ENCODE data around the gene KRTAP9-3.
"Not testable (repeated sequence)": the region's sequence is repeated elsewhere in the genome, so short reads cannot be mapped to it uniquely, and the experiment has no call there.

The KRTAP9-3 gene

GRCh38 chr17:41212524-41213169 lies 19.6 kb upstream of the KRTAP9-3 start:
- no peak for DNase-seq (ENCODE audit: insufficient read length, low spot score)
- TF ChIP-seq TAF1 (IDR thresholded peaks at IDR 0.05; ENCODE audit: low read depth, low read length) (no peak), SPI1 (IDR thresholded peaks at IDR 0.05; ENCODE audit: low read depth, low read length) (no peak), PAX5 (IDR thresholded peaks at IDR 0.05; ENCODE audit: insufficient read depth, low read length, severe bottlenecking) (no peak), POLR2AphosphoS5 (IDR thresholded peaks at IDR 0.05; ENCODE audit: low read depth, low read length) (no peak), POU2F2 (IDR thresholded peaks at IDR 0.05; ENCODE audit: low read depth, low read length) (no peak), POLR2A (IDR thresholded peaks at IDR 0.05; ENCODE audit: low read depth, low read length) (no peak)
- no peak for FAIRE-seq

GRCh38 chr17:41215681-41216080 lies 16.6 kb upstream of the KRTAP9-3 start:
- FAIRE-seq (no peak), DNase-seq (ENCODE audit: insufficient read length, low spot score) (no peak)
- no peak for TF ChIP-seq POLR2AphosphoS5 (IDR thresholded peaks at IDR 0.05; ENCODE audit: low read depth, low read length)
- TF ChIP-seq TAF1 (IDR thresholded peaks at IDR 0.05; ENCODE audit: low read depth, low read length) = no peak
- TF ChIP-seq SPI1 (IDR thresholded peaks at IDR 0.05; ENCODE audit: low read depth, low read length) = no peak
- no peak for TF ChIP-seq POU2F2 (IDR thresholded peaks at IDR 0.05; ENCODE audit: low read depth, low read length)
- TF ChIP-seq PAX5 (IDR thresholded peaks at IDR 0.05; ENCODE audit: insufficient read depth, low read length, severe bottlenecking) = no peak
- TF ChIP-seq POLR2A (IDR thresholded peaks at IDR 0.05; ENCODE audit: low read depth, low read length) = no peak

GRCh38 chr17:41223821-41224220 lies 8.4 kb upstream of the KRTAP9-3 start:
- FAIRE-seq (no peak), DNase-seq (ENCODE audit: insufficient read length, low spot score) (no peak)
- TF ChIP-seq POLR2A (IDR thresholded peaks at IDR 0.05; ENCODE audit: low read depth, low read length) (no peak), POLR2AphosphoS5 (IDR thresholded peaks at IDR 0.05; ENCODE audit: low read depth, low read length) (no peak), PAX5 (IDR thresholded peaks at IDR 0.05; ENCODE audit: insufficient read depth, low read length, severe bottlenecking) (no peak), SPI1 (IDR thresholded peaks at IDR 0.05; ENCODE audit: low read depth, low read length) (no peak), POU2F2 (IDR thresholded peaks at IDR 0.05; ENCODE audit: low read depth, low read length) (no peak), TAF1 (IDR thresholded peaks at IDR 0.05; ENCODE audit: low read depth, low read length) (no peak)

- FAIRE-seq = no peak
- no peak for TF ChIP-seq POU2F2 (IDR thresholded peaks at IDR 0.05; ENCODE audit: low read depth, low read length)
- TF ChIP-seq POLR2AphosphoS5 (IDR thresholded peaks at IDR 0.05; ENCODE audit: low read depth, low read length) = no peak
- no peak for TF ChIP-seq PAX5 (IDR thresholded peaks at IDR 0.05; ENCODE audit: insufficient read depth, low read length, severe bottlenecking)
- TF ChIP-seq SPI1 (IDR thresholded peaks at IDR 0.05; ENCODE audit: low read depth, low read length) = no peak
- no peak for TF ChIP-seq TAF1 (IDR thresholded peaks at IDR 0.05; ENCODE audit: low read depth, low read length)
- TF ChIP-seq POLR2A (IDR thresholded peaks at IDR 0.05; ENCODE audit: low read depth, low read length) = no peak
- DNase-seq (ENCODE audit: insufficient read length, low spot score) = no peak
These were observed 6.2 kb upstream of the KRTAP9-3 start for GRCh38 chr17:41226051-41226450.

GRCh38 chr17:41226598-41227095 lies 5.6 kb upstream of the KRTAP9-3 start, which contains the start of gene KRTAP9-2:
TSS of gene KRTAP9-2 (plus strand) at chr17:41226648. CDS start at chr17:41226655, 7 bp downstream.
- FAIRE-seq = not testable (repeated sequence)

GRCh38 chr17:41230094-41230493 lies 2.2 kb upstream of the KRTAP9-3 start:
- TF ChIP-seq POLR2AphosphoS5 (IDR thresholded peaks at IDR 0.05; ENCODE audit: low read depth, low read length) (no peak), POLR2A (IDR thresholded peaks at IDR 0.05; ENCODE audit: low read depth, low read length) (no peak), SPI1 (IDR thresholded peaks at IDR 0.05; ENCODE audit: low read depth, low read length) (no peak)
- FAIRE-seq (no peak), DNase-seq (ENCODE audit: insufficient read length, low spot score) (no peak)

More at GRCh38 chr17:41226598-41227095, 5.6 kb upstream of the KRTAP9-3 start, which contains the start of gene KRTAP9-2:
- not testable (repeated sequence) for DNase-seq (ENCODE audit: insufficient read length, low spot score)

GRCh38 chr17:41231731-41232130 lies 518 bp upstream of the KRTAP9-3 start:
- TF ChIP-seq POLR2AphosphoS5 (IDR thresholded peaks at IDR 0.05; ENCODE audit: low read depth, low read length) = no peak
- TF ChIP-seq PAX5 (IDR thresholded peaks at IDR 0.05; ENCODE audit: insufficient read depth, low read length, severe bottlenecking) = no peak
- TF ChIP-seq POLR2A (IDR thresholded peaks at IDR 0.05; ENCODE audit: low read depth, low read length) = no peak
- TF ChIP-seq POU2F2 (IDR thresholded peaks at IDR 0.05; ENCODE audit: low read depth, low read length) = no peak
- no peak for TF ChIP-seq SPI1 (IDR thresholded peaks at IDR 0.05; ENCODE audit: low read depth, low read length)
- TF ChIP-seq TAF1 (IDR thresholded peaks at IDR 0.05; ENCODE audit: low read depth, low read length) = no peak
- FAIRE-seq = no peak

GRCh38 chr17:41237116-41237515 lies 4.9 kb downstream of the KRTAP9-3 start:
- not testable (repeated sequence) for FAIRE-seq; DNase-seq (ENCODE audit: insufficient read length, low spot score)

More at GRCh38 chr17:41231731-41232130, 518 bp upstream of the KRTAP9-3 start:
- no peak for DNase-seq (ENCODE audit: insufficient read length, low spot score)

- DNase-seq (ENCODE audit: insufficient read length, low spot score); FAIRE-seq: not testable (repeated sequence)
These were observed 5.7 kb downstream of the KRTAP9-3 start, which contains the start of gene KRTAP9-8 for GRCh38 chr17:41237949-41238437. TSS of gene KRTAP9-8 (plus strand) at chr17:41237999. CDS start at chr17:41238052, 53 bp downstream.

GRCh38 chr17:41246995-41247787 lies 14.9 kb downstream of the KRTAP9-3 start:
- DNase-seq (ENCODE audit: insufficient read length, low spot score) = not testable (repeated sequence)

GRCh38 chr17:41249637-41250240 lies 17.5 kb downstream of the KRTAP9-3 start, which contains the start of gene KRTAP9-4:
TSS of gene KRTAP9-4 (plus strand) at chr17:41249687. CDS start at chr17:41249721, 34 bp downstream.
- FAIRE-seq; DNase-seq (ENCODE audit: insufficient read length, low spot score): not testable (repeated sequence)

More at GRCh38 chr17:41246995-41247787, 14.9 kb downstream of the KRTAP9-3 start:
- not testable (repeated sequence) for FAIRE-seq

Data from GM12891 (cell line).